Duodenal mucosa (tissue), 2 donors: ENCODE measurements around the gene SPIRE1.

Experiments
- H3K27ac ChIP-seq: one replicate; pipeline ENCODE4 v1.7.0; 2013; ENCODE audit warnings: low read depth, low read length
- H3K27me3 ChIP-seq, 2 donors: one replicate each; pipeline ENCODE4 v1.7.0; 2013; ENCODE audit warnings: low read length in 2 of 2, control low read depth in 1 of 2; ENCODE audit not compliant: insufficient read depth in 2 of 2, control insufficient read depth in 1 of 2
- H3K36me3 ChIP-seq, 2 donors: one replicate each; pipeline ENCODE4 v1.7.0; 2013; ENCODE audit warnings: low read length in 2 of 2, control low read depth in 1 of 2; ENCODE audit not compliant: insufficient read depth in 2 of 2, control insufficient read depth in 1 of 2
- H3K4me1 ChIP-seq, 2 donors: one replicate each; pipeline ENCODE4 v1.7.0; 2013; ENCODE audit warnings: low read length in 2 of 2, control low read depth in 1 of 2; ENCODE audit not compliant: insufficient read depth in 2 of 2, control insufficient read depth in 1 of 2
- H3K4me3 ChIP-seq, 2 donors: one replicate each; pipeline ENCODE4 v1.7.0; 2013; ENCODE audit warnings: low read length in 2 of 2, low read depth in 1 of 2
- H3K9ac ChIP-seq, 2 donors: one replicate each; pipeline ENCODE4 v1.7.0; 2013; ENCODE audit warnings: low read length in 2 of 2, low read depth in 1 of 2
- H3K9me3 ChIP-seq, 2 donors: one replicate each; pipeline ENCODE4 v1.7.0; 2013; ENCODE audit warnings: low read length in 2 of 2, control low read depth in 1 of 2; ENCODE audit not compliant: control insufficient read depth in 1 of 2

The SPIRE1 gene

GRCh38 chr18:12477606-12478005 lies 180.3 kb downstream of the SPIRE1 start:
- Histone ChIP-seq H3K36me3 (peaks cover 0 to 4% of the 10 kb centered on the region in 2 donors), H3K27me3 (no peaks in the 10 kb centered on the region), H3K9me3 (no peaks in the 10 kb centered on the region), H3K9ac (no peak overlapping the region), H3K27ac (no peak overlapping the region), H3K4me3 (no peak overlapping the region), H3K4me1 (no peaks in the 10 kb centered on the region)

GRCh38 chr18:12476955-12477354 lies 181.0 kb downstream of the SPIRE1 start:
- H3K9me3 ChIP-seq: no peaks in the 10 kb centered on the region
- peaks cover 0 to 4% of the 10 kb centered on the region in 2 donors for H3K36me3 ChIP-seq
- H3K9ac ChIP-seq: no peak overlapping the region
- H3K27me3 ChIP-seq: no peaks in the 10 kb centered on the region
- no peak overlapping the region for H3K4me3 ChIP-seq
- H3K4me1 ChIP-seq: no peaks in the 10 kb centered on the region
- H3K27ac ChIP-seq: no peak overlapping the region

- H3K9me3 ChIP-seq: no peaks in the 10 kb centered on the region
- no peaks in the 10 kb centered on the region for H3K27me3 ChIP-seq
- peaks cover 0 to 4% of the 10 kb centered on the region in 2 donors for H3K36me3 ChIP-seq
- H3K27ac ChIP-seq: no peak overlapping the region
- H3K9ac ChIP-seq: no peak overlapping the region
- no peak overlapping the region for H3K4me3 ChIP-seq
- H3K4me1 ChIP-seq: no peaks in the 10 kb centered on the region
Measured at GRCh38 chr18:12474876-12475275, 183.0 kb downstream of the SPIRE1 start.

- Histone ChIP-seq H3K36me3 (peaks cover 0 to 4% of the 10 kb centered on the region in 2 donors), H3K4me1 (no peaks in the 10 kb centered on the region), H3K27me3 (no peaks in the 10 kb centered on the region), H3K9ac (no peak overlapping the region), H3K9me3 (no peaks in the 10 kb centered on the region), H3K27ac (no peak overlapping the region), H3K4me3 (no peak overlapping the region)
Measured at GRCh38 chr18:12474146-12474545, 183.8 kb downstream of the SPIRE1 start.

GRCh38 chr18:12470382-12471075 lies 187.4 kb downstream of the SPIRE1 start:
- H3K4me3 ChIP-seq: no peak overlapping the region
- H3K27ac ChIP-seq: no peak overlapping the region
- no peaks in the 10 kb centered on the region for H3K4me1 ChIP-seq
- no peak overlapping the region for H3K9ac ChIP-seq
- no peaks in the 10 kb centered on the region for H3K27me3 ChIP-seq
- no peaks in the 10 kb centered on the region for H3K36me3 ChIP-seq
- no peaks in the 10 kb centered on the region for H3K9me3 ChIP-seq

- Histone ChIP-seq H3K9ac (no peak overlapping the region), H3K4me3 (no peak overlapping the region), H3K27me3 (no peaks in the 10 kb centered on the region), H3K9me3 (no peaks in the 10 kb centered on the region), H3K4me1 (no peaks in the 10 kb centered on the region), H3K36me3 (no peaks in the 10 kb centered on the region), H3K27ac (no peak overlapping the region)
Measured at GRCh38 chr18:12468445-12468844, 189.5 kb downstream of the SPIRE1 start.

GRCh38 chr18:12464731-12465130 lies 193.2 kb downstream of the SPIRE1 start:
- Histone ChIP-seq H3K4me3 (no peak overlapping the region), H3K9me3 (no peaks in the 10 kb centered on the region), H3K27me3 (no peaks in the 10 kb centered on the region), H3K4me1 (peaks cover 0 to 9% of the 10 kb centered on the region in 2 donors), H3K36me3 (no peaks in the 10 kb centered on the region), H3K27ac (no peak overlapping the region), H3K9ac (no peak overlapping the region)

- H3K9ac ChIP-seq: no peak overlapping the region
- no peak overlapping the region for H3K4me3 ChIP-seq
- H3K36me3 ChIP-seq: no peaks in the 10 kb centered on the region
- no peaks in the 10 kb centered on the region for H3K27me3 ChIP-seq
- no peaks in the 10 kb centered on the region for H3K9me3 ChIP-seq
- peaks cover 0 to 9% of the 10 kb centered on the region in 2 donors for H3K4me1 ChIP-seq
- H3K27ac ChIP-seq: no peak overlapping the region
Measured at GRCh38 chr18:12463191-12463590, 194.7 kb downstream of the SPIRE1 start.

GRCh38 chr18:12462242-12462641 lies 195.7 kb downstream of the SPIRE1 start:
- no peak overlapping the region for H3K4me3 ChIP-seq
- H3K9ac ChIP-seq: no peak overlapping the region
- no peaks in the 10 kb centered on the region for H3K9me3 ChIP-seq
- peaks cover 0 to 9% of the 10 kb centered on the region in 2 donors for H3K4me1 ChIP-seq
- no peaks in the 10 kb centered on the region for H3K27me3 ChIP-seq
- no peaks in the 10 kb centered on the region for H3K36me3 ChIP-seq
- no peak overlapping the region for H3K27ac ChIP-seq

- Histone ChIP-seq H3K27me3 (no peaks in the 10 kb centered on the region), H3K4me3 (no peak overlapping the region), H3K9ac (no peak overlapping the region)
Measured at GRCh38 chr18:12461326-12461725, 196.6 kb downstream of the SPIRE1 start.

More at GRCh38 chr18:12461326-12461725, 196.6 kb downstream of the SPIRE1 start:
- Histone ChIP-seq H3K4me1 (peaks cover 0 to 9% of the 10 kb centered on the region in 2 donors), H3K9me3 (no peaks in the 10 kb centered on the region), H3K36me3 (no peaks in the 10 kb centered on the region), H3K27ac (no peak overlapping the region)
